Myocyte (in vitro differentiated cells): Measurements from ENCODE around the gene SPATA31A7. TPM values are rescaled to one million over a fixed set of nuclear protein-coding genes. Genes with fewer than 3 reads are reported as not detected.
"Not testable (repeated sequence)": the region's sequence is repeated elsewhere in the genome, so short reads cannot be mapped to it uniquely, and the experiment has no call there.

Source experiments
- DNase-seq: peaks from one replicate; pipeline ENCODE4 v3.0.0-alpha.2; 2012; ENCODE audit warnings: low read depth
- polyA plus RNA-seq: library from polyadenylated mRNA; unstranded; fragments of >200 nt; gene quantifications from one replicate; pipeline ENCODE4 v1.2.1, GENCODE V29; 2012; ENCODE audit warnings: missing spikeins
- total RNA-seq: library from RNA; depleted of rRNA; stranded (reverse); fragments of >200 nt; gene quantifications from 2 replicates; pipeline ENCODE4 v1.2.3, GENCODE V29; 2014

SPATA31A7 gene
- total RNA-seq, result not detected in 2 replicates
- polyA plus RNA-seq, result not detected

- not testable (repeated sequence) for DNase-seq
Measured at GRCh38 chr9:61189736-61190135, at the start of gene SPATA31A7. SPATA31A7 (plus strand) TSS chr9:61190036; CDS start chr9:61190065, 29 bp downstream.

- DNase-seq, result not testable (repeated sequence)
Measured at GRCh38 chr9:61226438-61226837, 36.6 kb downstream of the SPATA31A7 start.
